ENCODE measurements around the gene ATG7.
A peak's percentile ranks its signal among the peaks of the same experiment; 100 is the strongest.

ATG7 gene, protein sequence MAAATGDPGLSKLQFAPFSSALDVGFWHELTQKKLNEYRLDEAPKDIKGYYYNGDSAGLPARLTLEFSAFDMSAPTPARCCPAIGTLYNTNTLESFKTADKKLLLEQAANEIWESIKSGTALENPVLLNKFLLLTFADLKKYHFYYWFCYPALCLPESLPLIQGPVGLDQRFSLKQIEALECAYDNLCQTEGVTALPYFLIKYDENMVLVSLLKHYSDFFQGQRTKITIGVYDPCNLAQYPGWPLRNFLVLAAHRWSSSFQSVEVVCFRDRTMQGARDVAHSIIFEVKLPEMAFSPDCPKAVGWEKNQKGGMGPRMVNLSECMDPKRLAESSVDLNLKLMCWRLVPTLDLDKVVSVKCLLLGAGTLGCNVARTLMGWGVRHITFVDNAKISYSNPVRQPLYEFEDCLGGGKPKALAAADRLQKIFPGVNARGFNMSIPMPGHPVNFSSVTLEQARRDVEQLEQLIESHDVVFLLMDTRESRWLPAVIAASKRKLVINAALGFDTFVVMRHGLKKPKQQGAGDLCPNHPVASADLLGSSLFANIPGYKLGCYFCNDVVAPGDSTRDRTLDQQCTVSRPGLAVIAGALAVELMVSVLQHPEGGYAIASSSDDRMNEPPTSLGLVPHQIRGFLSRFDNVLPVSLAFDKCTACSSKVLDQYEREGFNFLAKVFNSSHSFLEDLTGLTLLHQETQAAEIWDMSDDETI

GRCh38 chr3:11271986-11272904, at the start of gene ATG7:
Gene ATG7, plus strand, starts transcription at chr3:11272397. Its CDS starts 26,299 bp downstream, at chr3:11298696.
- peak; percentile 93 to 95 (median 95) for DNase-seq (ENCODE audit: low read depth in 3 of 3)

- no peak for DNase-seq (ENCODE audit: low read depth in 3 of 3)
Measured at GRCh38 chr3:11224010-11224409, 48.2 kb upstream of the ATG7 start.

GRCh38 chr3:11224870-11225229, 47.3 kb upstream of the ATG7 start:
- DNase-seq (ENCODE audit: low read depth in 3 of 3): no peak

DNA sequence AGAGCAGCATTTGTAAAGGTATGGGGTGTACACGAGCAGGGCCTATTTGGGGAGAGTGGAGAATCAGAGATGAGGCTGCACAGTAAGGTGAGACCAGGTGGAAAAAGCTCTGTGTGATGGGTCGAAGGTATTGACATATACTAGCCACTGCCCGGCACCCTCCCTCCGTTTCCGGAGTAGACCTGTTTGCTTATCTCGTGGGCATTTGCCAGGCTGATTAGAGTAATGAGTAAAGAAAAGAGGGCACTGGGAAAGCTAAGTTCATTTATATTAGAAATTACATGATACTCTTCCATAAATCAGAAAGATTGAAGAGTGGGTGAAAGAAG, 46.2 kb upstream of the ATG7 start:
- DNase-seq (ENCODE audit: low read depth in 3 of 3): no peak

DNA sequence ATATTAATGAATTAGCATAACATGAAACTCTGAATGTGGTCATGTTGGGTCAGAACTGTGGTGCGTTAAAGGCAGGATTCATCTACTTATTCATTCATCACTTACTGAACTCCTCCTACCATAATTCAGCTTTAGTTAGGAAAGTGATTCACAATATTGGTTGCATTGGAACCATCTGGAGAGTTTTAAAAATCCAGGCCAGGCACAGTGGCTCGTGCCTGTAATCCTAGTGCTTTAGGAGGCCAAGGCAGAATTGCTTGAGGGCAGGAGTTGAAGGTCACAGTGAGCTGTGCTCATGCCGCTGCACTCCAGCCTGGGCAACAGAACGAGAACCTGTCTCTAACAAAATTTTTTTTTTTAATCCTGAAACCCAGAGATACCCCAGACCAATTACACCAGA, 44.2 kb upstream of the ATG7 start:
- no peak for DNase-seq (ENCODE audit: low read depth in 3 of 3)

DNA sequence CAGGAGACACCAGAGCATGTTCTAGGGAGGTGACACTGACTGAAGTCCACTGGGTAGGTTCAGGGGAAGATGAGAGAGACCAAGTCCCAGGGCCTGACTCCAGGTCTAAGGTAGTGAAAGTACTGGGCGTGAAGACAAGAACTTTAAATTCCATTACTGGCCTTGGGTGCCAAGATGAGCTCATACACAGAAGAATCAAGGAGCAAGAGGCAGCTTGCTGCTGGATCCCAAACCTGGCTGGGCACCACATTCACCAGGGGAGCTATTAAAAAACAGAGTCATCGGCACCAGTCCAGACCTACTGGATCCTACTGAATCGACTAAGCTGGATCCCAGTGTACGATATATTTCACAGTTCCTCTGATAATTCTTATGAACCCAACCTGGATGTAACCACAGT, 42.1 kb upstream of the ATG7 start:
- DNase-seq (ENCODE audit: low read depth in 3 of 3): no peak

DNA sequence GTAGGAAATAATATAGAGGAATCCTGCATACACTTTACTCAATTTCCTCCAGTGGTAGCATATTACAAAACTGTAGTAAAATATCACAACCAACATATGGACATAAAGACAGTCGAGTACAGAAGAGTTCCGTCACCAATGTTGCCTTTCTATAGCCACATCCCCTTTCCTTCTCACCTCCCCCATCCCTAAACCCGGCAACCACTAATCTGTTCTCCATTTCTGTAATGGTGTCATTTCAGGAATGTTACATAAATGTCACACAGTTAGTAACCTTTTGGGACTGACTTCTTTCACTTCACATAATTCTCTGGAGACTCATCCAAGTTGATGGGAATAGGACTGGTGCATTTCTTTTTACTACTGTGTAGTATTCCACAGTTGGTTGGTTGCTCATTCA, 41.4 kb upstream of the ATG7 start:
- DNase-seq (ENCODE audit: low read depth in 3 of 3): no peak

DNA sequence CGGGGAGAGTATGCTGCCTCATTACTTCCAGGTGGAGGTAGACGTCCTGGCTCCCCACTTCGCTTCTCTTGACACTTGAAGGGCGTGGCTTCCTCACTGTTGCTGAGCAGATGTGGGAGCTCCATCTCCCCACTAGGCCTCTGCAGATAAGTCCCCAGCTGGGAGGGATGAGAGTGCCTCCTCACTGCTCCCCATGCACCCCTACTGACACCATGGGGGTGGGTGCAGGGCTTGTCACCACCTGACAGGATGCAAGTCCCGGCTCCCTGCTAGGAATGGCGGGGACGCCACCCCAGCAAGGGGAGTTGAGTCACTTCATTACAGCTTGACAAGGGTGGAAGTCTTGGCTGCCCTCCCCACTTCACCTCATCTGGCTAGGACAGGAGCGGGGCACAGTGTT, 36.8 kb upstream of the ATG7 start:
- no peak for DNase-seq (ENCODE audit: low read depth in 3 of 3)

DNA sequence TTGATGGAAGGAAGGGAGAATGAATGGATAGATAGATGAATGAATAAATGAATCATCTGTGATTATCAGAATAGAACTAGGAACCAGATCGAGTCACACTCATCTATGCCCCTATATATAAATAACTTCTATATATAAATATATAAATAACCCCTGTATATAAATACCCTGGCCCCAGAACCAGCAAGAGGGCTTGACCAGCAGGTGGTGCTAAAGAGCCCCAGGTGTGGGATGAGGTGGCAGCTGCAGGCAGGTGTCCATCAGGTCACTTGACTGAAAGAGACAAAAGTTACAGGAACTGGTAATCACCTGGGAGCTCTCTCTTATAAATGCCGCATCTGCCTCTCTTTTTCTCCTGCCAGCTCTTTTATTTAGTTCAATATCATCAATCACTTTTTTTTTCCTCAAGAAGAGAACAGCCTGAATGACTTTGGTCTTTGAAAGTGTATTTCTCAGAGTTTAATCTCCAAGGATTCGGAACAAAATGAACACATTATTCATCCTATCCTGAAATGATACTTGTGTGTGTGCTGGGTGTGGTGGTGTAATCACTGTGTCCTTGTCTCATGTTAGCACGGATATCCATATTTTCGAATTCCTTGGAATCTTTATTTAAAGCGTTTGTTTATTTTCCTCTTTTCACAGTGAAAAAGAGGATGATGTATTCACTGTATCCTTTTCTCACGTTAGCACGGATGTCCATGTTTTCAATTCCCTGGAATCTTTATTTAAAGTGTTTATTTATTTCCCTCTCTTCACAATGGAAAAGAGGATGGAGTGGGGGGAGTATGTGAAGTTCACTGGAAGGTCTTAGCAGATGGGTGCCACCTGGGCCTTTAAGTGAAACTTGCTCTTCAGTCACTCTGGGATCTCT, 35.4 kb upstream of the ATG7 start:
- peak; percentile 56 to 77 (median 62) for DNase-seq (ENCODE audit: low read depth in 3 of 3)

DNA sequence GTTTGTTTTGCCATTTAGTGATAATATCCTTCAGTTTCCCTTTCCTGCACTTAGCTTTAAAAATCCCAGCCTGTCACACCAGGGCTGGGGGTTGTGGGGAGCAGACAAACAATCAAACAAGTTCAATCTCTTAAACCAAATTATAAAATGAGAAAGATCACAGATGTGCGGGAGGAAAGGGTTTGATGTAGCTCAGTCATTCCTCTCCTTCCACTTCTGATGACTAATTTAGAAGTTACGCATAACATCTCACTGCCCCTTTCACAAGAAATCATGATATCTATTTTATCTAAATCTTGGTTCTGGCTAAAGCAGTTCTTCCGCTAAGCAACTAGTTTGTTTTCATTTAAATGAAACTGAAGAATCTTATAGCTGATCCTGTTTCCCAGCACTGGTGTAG, 34.1 kb upstream of the ATG7 start:
- peak in 1 of 3 experiments; percentile 9 for DNase-seq (ENCODE audit: low read depth in 3 of 3)

GRCh38 chr3:11238880-11239279, 33.3 kb upstream of the ATG7 start:
- no peak for DNase-seq (ENCODE audit: low read depth in 3 of 3)

- DNase-seq (ENCODE audit: low read depth in 3 of 3): no peak
Measured at GRCh38 chr3:11239796-11240195, 32.4 kb upstream of the ATG7 start.

- peak; percentile 8 to 60 (median 31) for DNase-seq (ENCODE audit: low read depth in 3 of 3)
Measured at GRCh38 chr3:11240496-11240895, 31.7 kb upstream of the ATG7 start.

DNA sequence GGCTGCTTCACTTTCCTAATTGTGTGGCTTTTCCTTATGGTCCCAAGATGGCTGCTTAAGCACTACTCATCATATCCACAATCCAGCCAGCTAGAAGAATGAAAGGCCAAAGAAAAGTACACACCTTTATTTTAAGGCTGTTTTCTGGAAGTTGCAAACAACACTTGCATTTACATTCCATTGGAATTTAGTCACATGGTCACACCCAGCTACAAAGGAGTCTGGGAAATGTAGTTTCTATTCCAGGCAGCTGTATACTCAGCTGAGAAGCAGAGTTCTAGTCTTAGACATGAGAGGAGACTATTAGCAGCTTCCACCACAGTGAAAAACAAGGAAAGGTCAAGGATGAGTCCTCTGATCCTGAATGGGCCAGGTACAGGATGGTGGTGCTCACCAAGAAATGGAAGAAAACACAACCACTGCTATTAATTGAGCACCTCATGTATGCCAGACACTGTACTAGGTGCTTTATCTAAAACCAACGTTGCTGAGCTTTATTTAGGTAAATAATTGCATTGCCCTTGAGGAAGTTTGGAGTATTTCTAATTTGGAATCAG, 28.0 kb upstream of the ATG7 start:
- no peak for DNase-seq (ENCODE audit: low read depth in 3 of 3)

GRCh38 chr3:11245276-11245675, 26.9 kb upstream of the ATG7 start:
- no peak for DNase-seq (ENCODE audit: low read depth in 3 of 3)

GRCh38 chr3:11245827-11246662, 26.2 kb upstream of the ATG7 start:
- no peak for DNase-seq (ENCODE audit: low read depth in 3 of 3)

GRCh38 chr3:11246663-11246970, 25.6 kb upstream of the ATG7 start:
- no peak for DNase-seq (ENCODE audit: low read depth in 3 of 3)

DNA sequence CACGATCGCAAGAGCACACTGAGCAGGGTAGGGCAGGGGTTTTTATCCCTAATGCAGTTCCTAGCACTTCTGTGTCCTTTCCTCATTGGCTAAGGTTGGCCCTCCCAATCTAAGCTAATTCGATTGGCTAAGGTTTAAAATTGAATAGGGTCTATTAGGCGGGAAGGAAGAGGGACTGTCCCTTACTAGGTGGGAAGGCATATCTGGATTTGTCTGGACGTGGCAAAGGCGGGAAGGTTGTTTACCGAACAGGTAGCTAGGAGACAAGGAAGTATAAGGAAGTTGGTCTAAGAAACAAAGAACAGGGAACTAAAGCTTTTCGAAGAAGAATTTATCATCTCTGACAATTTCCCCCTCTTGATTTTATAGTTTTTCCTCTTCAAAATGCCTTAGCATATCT, 24.8 kb upstream of the ATG7 start:
- no peak for DNase-seq (ENCODE audit: low read depth in 3 of 3)

DNA sequence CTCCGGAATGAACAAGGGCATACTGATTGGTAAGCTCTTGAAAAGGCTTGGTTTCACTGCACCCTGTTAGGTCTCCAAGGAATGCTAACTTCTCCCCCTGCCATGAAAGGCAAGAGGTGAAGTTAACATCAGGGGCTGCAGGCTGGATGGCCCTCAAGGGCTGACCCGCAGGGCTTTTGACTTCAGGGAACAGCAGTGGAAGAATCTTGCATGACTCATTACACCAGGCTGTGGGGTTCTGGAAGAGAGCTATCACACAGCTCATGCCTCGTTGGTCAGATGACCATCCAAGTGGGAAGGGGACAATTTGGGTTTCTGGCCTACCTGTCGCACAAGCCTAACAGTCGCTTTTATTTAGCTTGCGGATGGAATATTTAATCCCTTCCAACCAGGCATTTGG, 23.6 kb upstream of the ATG7 start:
- no peak for DNase-seq (ENCODE audit: low read depth in 3 of 3)
